SU-DHL-6 (cell line): ENCODE results near the gene PIEZO1.

Experiments used
- H2AFZ ChIP-seq: fragments of 200-600 bp; sonication (generic); 2 replicates; pipeline ENCODE4 v1.6.1; 2014; ENCODE audit warnings: low read depth, mild to moderate bottlenecking, moderate library complexity, mixed read lengths, antibody characterized with exemption, low read length; ENCODE audit not compliant: severe bottlenecking
- H3F3A ChIP-seq: fragments of 200-600 bp; shearing (Covaris generic); 2 replicates; pipeline ENCODE4 v1.6.0; 2016; ENCODE audit warnings: antibody characterized with exemption, mild to moderate bottlenecking; ENCODE audit not compliant: insufficient read depth
- H3K27ac ChIP-seq: fragments of 200-600 bp; sonication (generic); 2 replicates; pipeline ENCODE4 v1.5.1; 2016; ENCODE audit warnings: low read depth, mild to moderate bottlenecking, low read length, moderate library complexity, mixed read lengths
- H3K27me3 ChIP-seq: fragments of 200-600 bp; sonication (generic), shearing (Covaris generic); 2 replicates; pipeline ENCODE4 v1.6.0; 2014; ENCODE audit warnings: mild to moderate bottlenecking, low read length
- H3K36me3 ChIP-seq: fragments of 200-600 bp; sonication (generic); 2 replicates; pipeline ENCODE4 v1.6.1; 2014; ENCODE audit warnings: mild to moderate bottlenecking, low read length, mixed read lengths
- H3K4me2 ChIP-seq: fragments of 300-600, 200-600 bp; shearing (Covaris generic), sonication (generic); 2 replicates; pipeline ENCODE4 v1.6.0; 2014; ENCODE audit warnings: low read length, low read depth, mild to moderate bottlenecking; ENCODE audit not compliant: poor library complexity, severe bottlenecking
- H3K4me3 ChIP-seq: fragments of 200-600 bp; sonication (generic); 2 replicates; pipeline ENCODE4 v1.5.1; 2014; ENCODE audit warnings: antibody characterized with exemption, low read length, mild to moderate bottlenecking, mixed read lengths; ENCODE audit not compliant: insufficient read depth, poor library complexity, severe bottlenecking
- H3K79me2 ChIP-seq: fragments of 200-600 bp; sonication (generic); 2 replicates; pipeline ENCODE4 v1.6.1; 2014; ENCODE audit warnings: mild to moderate bottlenecking, low read length, moderate library complexity; ENCODE audit not compliant: insufficient read depth
- H3K9ac ChIP-seq: fragments of 200-600 bp; sonication (generic); 2 replicates; pipeline ENCODE4 v1.7.0; 2014; ENCODE audit warnings: mild to moderate bottlenecking, low read length
- H3K9me2 ChIP-seq: fragments of 200-600 bp; sonication (generic); replicated peaks from 2 replicates; pipeline ENCODE4 v1.6.1; 2014; ENCODE audit warnings: low read length; ENCODE audit not compliant: insufficient read depth
- H3K9me3 ChIP-seq: fragments of 200-600 bp; sonication (generic); 2 replicates; pipeline ENCODE4 v1.6.1; 2014; ENCODE audit warnings: low read length, mixed read lengths; ENCODE audit not compliant: insufficient read depth
- H4K20me1 ChIP-seq: fragments of 200-600 bp; sonication (generic); 2 replicates; pipeline ENCODE4 v1.6.1; 2014; ENCODE audit warnings: low read depth, mild to moderate bottlenecking, antibody characterized with exemption, low read length, moderate library complexity, mixed read lengths
- CTCF ChIP-seq: fragments of 200-600 bp; sonication (generic); IDR thresholded peaks from one replicate; pipeline ENCODE4 v1.5.1; 2017; ENCODE audit warnings: antibody characterized with exemption, mild to moderate bottlenecking, low read length, moderate library complexity; ENCODE audit not compliant: insufficient read depth, poor library complexity, severe bottlenecking
- EZH2phosphoT487 ChIP-seq: fragments of 200-600 bp; sonication (generic), shearing (Covaris generic); conservative IDR thresholded peaks from 2 replicates; pipeline ENCODE4 v1.6.1; 2018; ENCODE audit warnings: mild to moderate bottlenecking, antibody characterized with exemption, low read length, moderate library complexity, mixed read lengths

The PIEZO1 gene

GRCh38 chr16:88691129-88691813 lies 93.7 kb downstream of the PIEZO1 start:
- Histone ChIP-seq H3K79me2 (no peaks in the 10 kb centered on the region), H4K20me1 (no peaks in the 10 kb centered on the region), H2AFZ (no peak overlapping the region), H3K27ac (no peak overlapping the region), H3K4me3 (no peak overlapping the region), H3K9me3 (no peaks in the 10 kb centered on the region), H3K36me3 (no peaks in the 10 kb centered on the region), H3K9ac (no peak overlapping the region), H3K27me3 (no peaks in the 10 kb centered on the region), H3F3A (no peaks in the 10 kb centered on the region), H3K9me2 (no peaks in the 10 kb centered on the region), H3K4me2 (no peak overlapping the region)
- TF ChIP-seq CTCF (no peak), EZH2phosphoT487 (no peak)

- Histone ChIP-seq H3K36me3 (no peaks in the 10 kb centered on the region), H3K27me3 (no peaks in the 10 kb centered on the region)
Observed at GRCh38 chr16:88690341-88691128, 94.5 kb downstream of the PIEZO1 start.

GRCh38 chr16:88688013-88688778 lies 96.8 kb downstream of the PIEZO1 start:
- H3K4me3 ChIP-seq = no peak overlapping the region

More at GRCh38 chr16:88690341-88691128, 94.5 kb downstream of the PIEZO1 start:
- Histone ChIP-seq H3K4me2 (no peak overlapping the region), H3F3A (no peaks in the 10 kb centered on the region), H3K9me2 (no peaks in the 10 kb centered on the region), H3K27ac (no peak overlapping the region), H3K9ac (no peak overlapping the region), H3K79me2 (no peaks in the 10 kb centered on the region), H3K4me3 (no peak overlapping the region), H4K20me1 (no peaks in the 10 kb centered on the region), H2AFZ (no peak overlapping the region), H3K9me3 (no peaks in the 10 kb centered on the region)
- TF ChIP-seq EZH2phosphoT487 (no peak), CTCF (no peak)

More at GRCh38 chr16:88688013-88688778, 96.8 kb downstream of the PIEZO1 start:
- Histone ChIP-seq H3K9ac (no peak overlapping the region), H3K9me3 (no peaks in the 10 kb centered on the region), H3K4me2 (no peak overlapping the region), H4K20me1 (no peaks in the 10 kb centered on the region), H3K27me3 (no peaks in the 10 kb centered on the region), H3K27ac (no peak overlapping the region), H3K79me2 (no peaks in the 10 kb centered on the region), H3F3A (no peaks in the 10 kb centered on the region), H3K36me3 (no peaks in the 10 kb centered on the region), H2AFZ (no peak overlapping the region), H3K9me2 (no peaks in the 10 kb centered on the region)
- TF ChIP-seq EZH2phosphoT487 (no peak), CTCF (no peak)
